WTC11 (cell line): ENCODE data around the gene NR3C1. TPM values are rescaled to one million over a fixed set of nuclear protein-coding genes. Genes with fewer than 3 reads are reported as not detected.

ENCODE experiments used
- ATAC-seq: fragments of 200-7000 bp; cut with Tn5 transposase; 2 replicates; pipeline ENCODE4 v1.10.0; 2021; ENCODE audit warnings: mild to moderate bottlenecking, moderate library complexity
- CTCF ChIA-PET: fragments of 300-600 bp; sonication (Branson Sonifier 250); formaldehyde crosslinking; loops from one replicate; lab custom pipeline; 2021; ENCODE audit warnings: antibody characterized with exemption; lab: Charles Lee
- POLR2A ChIA-PET: fragments of 350-600 bp; sonication (Branson Sonifier 250); formaldehyde crosslinking; loops from one replicate; lab custom pipeline; 2021; ENCODE audit warnings: antibody characterized with exemption; lab: Charles Lee
- DNase-seq: peaks from one replicate; pipeline ENCODE4 v3.0.0; 2021; ENCODE audit warnings: low spot score
- H3K27ac Mint-ChIP-seq: 2 replicates; pipeline ENCODE4 v1.8.0; 2021; ENCODE audit warnings: mixed read lengths
- H3K27me3 Mint-ChIP-seq: 2 replicates; pipeline ENCODE4 v1.8.0; 2021; ENCODE audit warnings: low read depth, mild to moderate bottlenecking, moderate library complexity, mixed read lengths
- H3K36me3 Mint-ChIP-seq: 2 replicates; pipeline ENCODE4 v1.8.0; 2021; ENCODE audit warnings: mixed read lengths
- H3K4me1 Mint-ChIP-seq: 2 replicates; pipeline ENCODE4 v1.8.0; 2022; ENCODE audit warnings: mixed read lengths
- H3K4me3 Mint-ChIP-seq: 2 replicates; pipeline ENCODE4 v1.8.0; 2021; ENCODE audit warnings: mild to moderate bottlenecking, moderate library complexity, mixed read lengths
- H3K9me3 Mint-ChIP-seq: 2 replicates; pipeline ENCODE4 v1.8.0; 2021; ENCODE audit warnings: mixed read lengths
- AFF4 ChIP-seq: sonication (generic); formaldehyde crosslinking; IDR thresholded peaks from 2 replicates; pipeline ENCODE4 v1.8.1; 2023; ENCODE audit warnings: mild to moderate bottlenecking, missing genetic modification reagents, borderline replicate concordance
- GRHL2 ChIP-seq: fragments of 250-450 bp; sonication (Bioruptor Pico); IDR thresholded peaks from 2 replicates; pipeline ENCODE4 v1.8.0; 2022; ENCODE audit warnings: mild to moderate bottlenecking, moderate library complexity; ENCODE audit not compliant: insufficient replicate concordance, severe bottlenecking
- IRF2 ChIP-seq: sonication (generic); formaldehyde crosslinking; IDR thresholded peaks from 2 replicates; pipeline ENCODE4 v1.8.0; 2022; ENCODE audit warnings: low read depth, missing genetic modification reagents, borderline replicate concordance
- JAZF1 ChIP-seq: fragments of 250-450 bp; sonication (Bioruptor Pico); IDR thresholded peaks from 2 replicates; pipeline ENCODE4 v1.9.0; 2021; ENCODE audit warnings: moderate library complexity, mild to moderate bottlenecking, inconsistent platforms
- JUN ChIP-seq: sonication (generic); formaldehyde crosslinking; IDR thresholded peaks from 2 replicates; pipeline ENCODE4 v1.8.0; 2023; ENCODE audit warnings: mild to moderate bottlenecking, missing genetic modification reagents
- KAT7 ChIP-seq: sonication (generic); formaldehyde crosslinking; IDR thresholded peaks from 2 replicates; pipeline ENCODE4 v1.8.1; 2023; ENCODE audit warnings: missing genetic modification reagents, mild to moderate bottlenecking, borderline replicate concordance
- MYBL2 ChIP-seq: sonication (generic); formaldehyde crosslinking; IDR thresholded peaks from 2 replicates; pipeline ENCODE4 v1.8.1; 2023; ENCODE audit warnings: mild to moderate bottlenecking, moderate library complexity, missing genetic modification reagents
- NFE2L1 ChIP-seq: sonication (generic); formaldehyde crosslinking; IDR thresholded peaks from 2 replicates; pipeline ENCODE4 v1.8.1; 2023; ENCODE audit warnings: missing genetic modification reagents
- NFYB ChIP-seq: sonication (generic); formaldehyde crosslinking; conservative IDR thresholded peaks from 2 replicates; pipeline ENCODE4 v1.8.0; 2022; ENCODE audit warnings: low read depth, missing genetic modification reagents
- NR2C2 ChIP-seq: sonication (generic); formaldehyde crosslinking; IDR thresholded peaks from 2 replicates; pipeline ENCODE4 v1.8.0; 2022; ENCODE audit warnings: mild to moderate bottlenecking, missing genetic modification reagents
- OVOL2 ChIP-seq: fragments of 250-450 bp; sonication (Bioruptor Pico); IDR thresholded peaks from 2 replicates; pipeline ENCODE4 v1.9.0; 2021; ENCODE audit warnings: mild to moderate bottlenecking, borderline replicate concordance
- PRRX2 ChIP-seq: fragments of 250-450 bp; sonication (Bioruptor Pico); IDR thresholded peaks from 2 replicates; pipeline ENCODE4 v1.8.0; 2021; ENCODE audit warnings: mild to moderate bottlenecking
- RELA ChIP-seq: sonication (generic); formaldehyde crosslinking; IDR thresholded peaks from 2 replicates; pipeline ENCODE4 v1.8.1; 2022; ENCODE audit warnings: missing genetic modification reagents, mild to moderate bottlenecking, borderline replicate concordance
- STAT6 ChIP-seq: sonication (generic); formaldehyde crosslinking; conservative IDR thresholded peaks from 2 replicates; pipeline ENCODE4 v1.8.1; 2023; ENCODE audit warnings: mild to moderate bottlenecking, low read depth, missing genetic modification reagents, moderate library complexity
- TP53 ChIP-seq: sonication (generic); formaldehyde crosslinking; IDR thresholded peaks from 2 replicates; pipeline ENCODE4 v1.8.1; 2023; ENCODE audit warnings: mild to moderate bottlenecking, missing genetic modification reagents
- ZNF396 ChIP-seq: fragments of 250-450 bp; sonication (Bioruptor Pico); IDR thresholded peaks from 2 replicates; pipeline ENCODE4 v1.8.0; 2021; ENCODE audit warnings: mild to moderate bottlenecking, moderate library complexity, borderline replicate concordance
- ZNF671 ChIP-seq: fragments of 250-450 bp; sonication (Bioruptor Pico); IDR thresholded peaks from 2 replicates; pipeline ENCODE4 v1.8.0; 2021; ENCODE audit warnings: mild to moderate bottlenecking
- total RNA-seq: library from RNA; stranded (reverse); gene quantifications from 3 replicates; pipeline ENCODE4 v1.2.3, GENCODE V29; 2021
- TF ChIP-seq, protein P1 (sequence below): sonication (generic); formaldehyde crosslinking; conservative IDR thresholded peaks from 2 replicates; pipeline ENCODE4 v1.8.1; 2022; ENCODE audit warnings: mild to moderate bottlenecking, missing genetic modification reagents
- TF ChIP-seq, protein P2 (sequence below): sonication (generic); formaldehyde crosslinking; IDR thresholded peaks from 2 replicates; pipeline ENCODE4 v1.8.0; 2023; ENCODE audit warnings: mild to moderate bottlenecking, missing genetic modification reagents
- TF ChIP-seq, protein P3 (sequence below): sonication (generic); formaldehyde crosslinking; IDR thresholded peaks from 2 replicates; pipeline ENCODE4 v1.8.1; 2022; ENCODE audit warnings: mild to moderate bottlenecking, moderate library complexity, missing genetic modification reagents

The NR3C1 gene
- total RNA-seq, 1 experiment from 2014 or later: 15.0 TPM

DNA sequence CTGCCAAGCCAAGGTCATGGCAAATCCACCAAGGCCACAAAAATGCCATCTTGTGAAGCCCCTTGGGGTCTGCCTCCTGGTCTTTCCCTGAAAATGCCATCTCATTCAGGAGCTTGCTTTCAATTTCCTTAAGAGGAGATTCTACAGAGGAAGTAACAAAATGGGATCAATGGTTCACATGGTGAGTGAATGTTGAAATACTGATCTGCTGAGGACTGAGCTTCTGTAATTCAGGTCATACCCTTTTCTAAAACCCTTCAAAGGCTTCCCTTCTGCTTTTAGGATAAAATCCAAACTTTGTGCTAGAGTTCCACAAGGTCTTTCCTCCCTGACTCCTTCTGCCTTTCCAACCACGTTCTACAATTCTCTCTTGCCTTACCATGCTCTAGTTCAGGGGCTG lies 24.7 kb upstream of the NR3C1 start (continued):
- TF ChIP-seq OVOL2 (CRISPR knock-in tag) (no peak), ZNF671 (no peak), PRRX2 (CRISPR knock-in tag) (no peak), JUN (CRISPR knock-in tag) (no peak)

GRCh38 chr5:143427122-143427735 lies 23.7 kb upstream of the NR3C1 start:
- H3K4me3 Mint-ChIP-seq: no peak overlapping the region
- ATAC-seq (no peak), DNase-seq (no peak)
- H3K27ac Mint-ChIP-seq: no peak overlapping the region
- CTCF ChIA-PET: no interaction called here
- H3K4me1 Mint-ChIP-seq: no peaks in the 10 kb centered on the region
- TF ChIP-seq RELA (CRISPR knock-in tag) (no peak), ZNF396 (CRISPR knock-in tag) (no peak)
- TF ChIP-seq, protein P1, sequence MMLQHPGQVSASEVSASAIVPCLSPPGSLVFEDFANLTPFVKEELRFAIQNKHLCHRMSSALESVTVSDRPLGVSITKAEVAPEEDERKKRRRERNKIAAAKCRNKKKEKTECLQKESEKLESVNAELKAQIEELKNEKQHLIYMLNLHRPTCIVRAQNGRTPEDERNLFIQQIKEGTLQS (CRISPR knock-in tag): no peak
- no peaks in the 10 kb centered on the region for H3K27me3 Mint-ChIP-seq
- no peaks in the 10 kb centered on the region for H3K36me3 Mint-ChIP-seq
- H3K9me3 Mint-ChIP-seq: no peaks in the 10 kb centered on the region
- POLR2A ChIA-PET: no interaction called here

DNA sequence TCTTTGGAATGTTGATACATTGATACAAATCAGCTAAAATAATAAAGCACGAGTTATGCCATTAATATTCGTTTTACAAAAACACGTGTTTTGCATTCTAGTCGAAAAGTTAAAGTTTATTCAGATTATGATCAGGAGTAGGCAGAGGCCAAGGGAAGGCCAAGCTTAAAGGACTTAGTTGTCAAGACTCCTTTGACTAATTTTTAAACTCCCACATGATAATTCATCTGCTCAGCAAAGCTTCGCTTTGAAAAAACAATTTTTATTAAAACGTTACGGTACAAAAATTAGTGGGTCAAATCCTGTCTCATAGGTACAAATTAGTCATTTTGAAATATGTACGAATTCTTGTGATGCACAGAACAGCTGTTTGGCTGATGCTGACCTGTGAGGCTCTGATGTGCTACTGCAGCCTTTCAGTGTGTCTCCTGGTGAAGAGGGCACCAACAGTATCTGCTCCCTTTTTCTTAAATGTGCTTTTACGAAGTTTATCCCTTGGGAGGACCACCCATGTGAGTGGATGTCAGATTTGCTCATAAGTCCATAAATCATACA lies 23.0 kb upstream of the NR3C1 start:
- ChIA-PET POLR2A (no interaction called here), CTCF (no interaction called here)
- ATAC-seq (no peak), DNase-seq (no peak)
- H3K4me3 Mint-ChIP-seq: no peak overlapping the region
- H3K9me3 Mint-ChIP-seq: no peaks in the 10 kb centered on the region
- H3K27me3 Mint-ChIP-seq: no peaks in the 10 kb centered on the region
- TF ChIP-seq, protein P2, sequence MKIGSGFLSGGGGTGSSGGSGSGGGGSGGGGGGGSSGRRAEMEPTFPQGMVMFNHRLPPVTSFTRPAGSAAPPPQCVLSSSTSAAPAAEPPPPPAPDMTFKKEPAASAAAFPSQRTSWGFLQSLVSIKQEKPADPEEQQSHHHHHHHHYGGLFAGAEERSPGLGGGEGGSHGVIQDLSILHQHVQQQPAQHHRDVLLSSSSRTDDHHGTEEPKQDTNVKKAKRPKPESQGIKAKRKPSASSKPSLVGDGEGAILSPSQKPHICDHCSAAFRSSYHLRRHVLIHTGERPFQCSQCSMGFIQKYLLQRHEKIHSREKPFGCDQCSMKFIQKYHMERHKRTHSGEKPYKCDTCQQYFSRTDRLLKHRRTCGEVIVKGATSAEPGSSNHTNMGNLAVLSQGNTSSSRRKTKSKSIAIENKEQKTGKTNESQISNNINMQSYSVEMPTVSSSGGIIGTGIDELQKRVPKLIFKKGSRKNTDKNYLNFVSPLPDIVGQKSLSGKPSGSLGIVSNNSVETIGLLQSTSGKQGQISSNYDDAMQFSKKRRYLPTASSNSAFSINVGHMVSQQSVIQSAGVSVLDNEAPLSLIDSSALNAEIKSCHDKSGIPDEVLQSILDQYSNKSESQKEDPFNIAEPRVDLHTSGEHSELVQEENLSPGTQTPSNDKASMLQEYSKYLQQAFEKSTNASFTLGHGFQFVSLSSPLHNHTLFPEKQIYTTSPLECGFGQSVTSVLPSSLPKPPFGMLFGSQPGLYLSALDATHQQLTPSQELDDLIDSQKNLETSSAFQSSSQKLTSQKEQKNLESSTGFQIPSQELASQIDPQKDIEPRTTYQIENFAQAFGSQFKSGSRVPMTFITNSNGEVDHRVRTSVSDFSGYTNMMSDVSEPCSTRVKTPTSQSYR (CRISPR knock-in tag): no peak
- TF ChIP-seq IRF2 (CRISPR knock-in tag): no peak
- no peak for TF ChIP-seq MYBL2 (CRISPR knock-in tag)
- TF ChIP-seq NR2C2 (CRISPR knock-in tag): no peak
- no peak overlapping the region for H3K27ac Mint-ChIP-seq
- H3K4me1 Mint-ChIP-seq: no peaks in the 10 kb centered on the region
- no peaks in the 10 kb centered on the region for H3K36me3 Mint-ChIP-seq

DNA sequence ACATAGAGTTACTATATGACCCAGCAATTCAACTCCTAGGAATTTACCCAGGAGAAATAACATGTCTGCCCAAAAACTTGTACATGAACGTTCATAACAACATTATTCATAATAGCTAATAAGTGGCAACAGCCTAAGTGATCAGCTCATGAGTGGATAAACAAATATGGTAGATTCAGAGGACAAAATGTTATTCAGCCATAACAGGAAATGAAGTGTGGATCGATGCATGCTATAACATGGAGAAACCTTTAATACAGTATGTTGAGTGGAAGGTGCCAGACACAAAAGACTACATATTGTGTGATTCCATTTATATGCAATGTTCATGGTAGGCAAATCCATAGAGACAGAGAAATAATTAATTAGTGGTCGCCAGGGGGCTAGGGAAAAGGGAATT lies 22.3 kb upstream of the NR3C1 start:
- H3K4me3 Mint-ChIP-seq: no peak overlapping the region
- no peak overlapping the region for H3K27ac Mint-ChIP-seq
- H3K27me3 Mint-ChIP-seq: no peaks in the 10 kb centered on the region
- TF ChIP-seq, protein P1 (CRISPR knock-in tag): no peak
- TF ChIP-seq KAT7: no peak
- TF ChIP-seq NFYB (CRISPR knock-in tag): no peak
- TF ChIP-seq, protein P3, sequence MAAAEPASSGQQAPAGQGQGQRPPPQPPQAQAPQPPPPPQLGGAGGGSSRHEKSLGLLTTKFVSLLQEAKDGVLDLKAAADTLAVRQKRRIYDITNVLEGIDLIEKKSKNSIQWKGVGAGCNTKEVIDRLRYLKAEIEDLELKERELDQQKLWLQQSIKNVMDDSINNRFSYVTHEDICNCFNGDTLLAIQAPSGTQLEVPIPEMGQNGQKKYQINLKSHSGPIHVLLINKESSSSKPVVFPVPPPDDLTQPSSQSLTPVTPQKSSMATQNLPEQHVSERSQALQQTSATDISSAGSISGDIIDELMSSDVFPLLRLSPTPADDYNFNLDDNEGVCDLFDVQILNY (CRISPR knock-in tag): no peak
- no peak for TF ChIP-seq GRHL2
- no peak for TF ChIP-seq STAT6 (CRISPR knock-in tag)
- no peak for TF ChIP-seq NFE2L1 (CRISPR knock-in tag)
- no peak for TF ChIP-seq JAZF1 (CRISPR knock-in tag)
- TF ChIP-seq TP53 (CRISPR knock-in tag): no peak
- no peak for TF ChIP-seq AFF4 (CRISPR knock-in tag)
- TF ChIP-seq, all 79 proteins: peak for 0
- DNase-seq: no peak
- ChIA-PET POLR2A (no interaction called here), CTCF (no interaction called here)
- ATAC-seq: no peak
- H3K4me1 Mint-ChIP-seq: no peaks in the 10 kb centered on the region
- H3K36me3 Mint-ChIP-seq: no peaks in the 10 kb centered on the region
- H3K9me3 Mint-ChIP-seq: no peaks in the 10 kb centered on the region
